Activated CD8-positive, alpha-beta T cell treated with anti-CD3 and anti-CD28 coated beads for 36 hours (primary cell): ENCODE data around the gene KCNJ15. TPM values are rescaled to one million over a fixed set of nuclear protein-coding genes. Genes with fewer than 3 reads are reported as not detected.

Source experiments
- ATAC-seq: fragments of 200-7000 bp; cut with Tn5 transposase; one replicate; pipeline ENCODE4 v1.10.0; 2021; ENCODE audit warnings: mild to moderate bottlenecking, moderate library complexity
- CTCF ChIA-PET: fragments of 350-600 bp; sonication (Branson Sonifier 250); formaldehyde crosslinking; loops from one replicate; lab custom pipeline; 2021; ENCODE audit warnings: antibody characterized with exemption; lab: Charles Lee
- POLR2A ChIA-PET: fragments of 350-600 bp; sonication (Branson Sonifier 250); formaldehyde crosslinking; loops from one replicate; lab custom pipeline; 2021; ENCODE audit warnings: antibody characterized with exemption; lab: Charles Lee
- DNase-seq: peaks from one replicate; pipeline ENCODE4 v3.0.0-alpha.2; 2020
- H3K27ac Mint-ChIP-seq: one replicate; pipeline ENCODE4 v1.8.0; 2021; ENCODE audit warnings: mild to moderate bottlenecking, mixed read lengths
- H3K27me3 Mint-ChIP-seq: one replicate; pipeline ENCODE4 v1.8.0; 2021; ENCODE audit warnings: mixed read lengths
- H3K36me3 Mint-ChIP-seq: one replicate; pipeline ENCODE4 v1.8.0; 2021; ENCODE audit warnings: low read depth, mixed read lengths
- H3K4me1 Mint-ChIP-seq: one replicate; pipeline ENCODE4 v1.8.0; 2021; ENCODE audit warnings: low read depth, mixed read lengths
- H3K4me3 Mint-ChIP-seq: one replicate; pipeline ENCODE4 v1.8.0; 2021; ENCODE audit warnings: mild to moderate bottlenecking, moderate library complexity, mixed read lengths
- H3K9me3 Mint-ChIP-seq: one replicate; pipeline ENCODE4 v1.8.0; 2021; ENCODE audit warnings: mixed read lengths
- CTCF ChIP-seq: fragments of 200-600 bp; IDR thresholded peaks from one replicate; pipeline ENCODE4 v1.8.0; 2022; ENCODE audit warnings: antibody characterized with exemption, mild to moderate bottlenecking
- intact Hi-C: fragments of 100-400 bp; cut with micrococcal nuclease; formaldehyde crosslinking; loops from one replicate; pipeline ENCODE4 v1.10.0; 2022
- total RNA-seq, 2 experiments: library from RNA; stranded (reverse); gene quantifications; one replicate each; pipeline ENCODE4 v1.2.3, GENCODE V29; 2021

Gene KCNJ15
- total RNA-seq, 2 experiments from 2014 or later, result 0.43 TPM; not detected in 1

GRCh38 chr21:38261851-38262250, 5.1 kb downstream of the KCNJ15 start:
- peaks cover 7% of the 10 kb centered on the region for H3K27me3 Mint-ChIP-seq
- H3K4me1 Mint-ChIP-seq, result no peaks in the 10 kb centered on the region
- TF ChIP-seq CTCF, result no peak
- ChIA-PET POLR2A (no interaction called here), CTCF (interaction anchor here (1.4 kb wide), 1 partner anchor 42 kb away, joined by 3 read pairs; no protein-coding TSS in a partner anchor)
- ATAC-seq (no peak), DNase-seq (no peak)
- no peaks in the 10 kb centered on the region for H3K9me3 Mint-ChIP-seq
- no peaks in the 10 kb centered on the region for H3K36me3 Mint-ChIP-seq
- no peak overlapping the region for H3K4me3 Mint-ChIP-seq
- no peak overlapping the region for H3K27ac Mint-ChIP-seq
- intact Hi-C loops, result no loop called here

GRCh38 chr21:38263493-38263892, 6.7 kb downstream of the KCNJ15 start:
- Mint-ChIP-seq H3K27me3 (no peaks in the 10 kb centered on the region), H3K27ac (no peak overlapping the region), H3K9me3 (no peaks in the 10 kb centered on the region), H3K4me3 (no peak overlapping the region), H3K4me1 (peaks cover 4% of the 10 kb centered on the region), H3K36me3 (no peaks in the 10 kb centered on the region)
- no peak for TF ChIP-seq CTCF
- CTCF ChIA-PET, result interaction anchor here (1.4 kb wide), 1 partner anchor 44 kb away, joined by 3 read pairs; no protein-coding TSS in a partner anchor
- intact Hi-C loops, result no loop called here
- ATAC-seq, result no peak
- POLR2A ChIA-PET, result no interaction called here
- DNase-seq, result no peak

GRCh38 chr21:38264571-38264970, 7.8 kb downstream of the KCNJ15 start:
- H3K9me3 Mint-ChIP-seq, result no peaks in the 10 kb centered on the region
- no peaks in the 10 kb centered on the region for H3K27me3 Mint-ChIP-seq

GRCh38 chr21:38265166-38265565, 8.4 kb downstream of the KCNJ15 start:
- no peak for ATAC-seq
- Mint-ChIP-seq H3K4me3 (no peak overlapping the region), H3K27ac (no peak overlapping the region), H3K36me3 (no peaks in the 10 kb centered on the region), H3K9me3 (no peaks in the 10 kb centered on the region), H3K27me3 (no peaks in the 10 kb centered on the region), H3K4me1 (peaks cover 18% of the 10 kb centered on the region)
- CTCF ChIA-PET, result no interaction called here
- intact Hi-C loops, result no loop called here
- POLR2A ChIA-PET, result no interaction called here
- no peak for DNase-seq
- no peak for TF ChIP-seq CTCF

More at GRCh38 chr21:38264571-38264970, 7.8 kb downstream of the KCNJ15 start:
- DNase-seq (no peak), ATAC-seq (no peak)
- Mint-ChIP-seq H3K4me1 (peaks cover 13% of the 10 kb centered on the region), H3K27ac (no peak overlapping the region), H3K36me3 (no peaks in the 10 kb centered on the region), H3K4me3 (no peak overlapping the region)
- intact Hi-C loops, result no loop called here
- ChIA-PET CTCF (no interaction called here), POLR2A (no interaction called here)
- no peak for TF ChIP-seq CTCF

- Mint-ChIP-seq H3K4me3 (no peak overlapping the region), H3K27me3 (no peaks in the 10 kb centered on the region), H3K9me3 (no peaks in the 10 kb centered on the region), H3K4me1 (peaks cover 18% of the 10 kb centered on the region), H3K36me3 (no peaks in the 10 kb centered on the region), H3K27ac (no peak overlapping the region)
- intact Hi-C loops, result no loop called here
- TF ChIP-seq CTCF, result no peak
- CTCF ChIA-PET, result no interaction called here
- DNase-seq (no peak), ATAC-seq (no peak)
- POLR2A ChIA-PET, result no interaction called here
Measured at GRCh38 chr21:38266732-38267131, 9.9 kb downstream of the KCNJ15 start.
